GM21528 (cell line): Measurements from ENCODE around the gene GRK5.
A peak's percentile ranks its signal among the peaks of the same experiment; 100 is the strongest.
"Not testable (repeated sequence)": the region's sequence is repeated elsewhere in the genome, so short reads cannot be mapped to it uniquely, and the experiment has no call there.

Experiments
- ATAC-seq: cut with Tn5 transposase; IDR thresholded peaks from one replicate; pipeline ENCODE4 v1.9.1; 2021; ENCODE audit warnings: mild to moderate bottlenecking, moderate library complexity; ENCODE audit not compliant: unreplicated experiment, low FRiP score

Gene GRK5

DNA sequence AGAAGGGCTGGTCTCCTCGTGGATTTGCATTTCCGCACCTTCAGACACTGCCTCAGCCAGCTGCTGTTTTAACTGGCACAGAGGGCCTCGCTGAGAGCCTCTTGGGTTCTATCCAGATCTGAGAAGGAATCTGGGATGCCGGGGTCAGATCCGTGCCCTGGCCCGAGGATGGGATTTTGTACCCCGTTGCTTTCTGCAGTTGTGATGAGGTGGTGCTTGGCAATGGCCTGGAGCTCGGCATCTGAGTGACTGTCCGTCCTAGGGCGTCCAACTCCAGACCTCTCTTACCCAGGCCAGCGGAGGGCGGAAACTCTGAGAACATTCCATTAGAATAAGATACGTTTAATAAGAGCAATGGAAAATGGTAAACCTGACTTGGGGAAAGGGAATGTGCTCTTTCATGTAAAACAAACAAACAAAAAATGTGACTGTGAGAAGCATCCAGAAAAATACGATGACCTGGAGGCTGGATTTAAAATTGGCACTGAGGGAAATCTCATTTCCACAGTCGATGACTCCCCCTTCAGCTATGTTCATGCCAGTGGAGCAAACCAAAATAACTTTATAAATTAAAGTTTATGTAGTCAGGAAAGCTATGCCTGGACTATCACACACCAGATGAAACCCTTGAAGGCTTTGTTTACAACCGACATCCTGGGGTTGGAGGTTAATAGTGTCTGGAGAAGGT lies 39.6 kb downstream of the GRK5 start:
- ATAC-seq: no peak

DNA sequence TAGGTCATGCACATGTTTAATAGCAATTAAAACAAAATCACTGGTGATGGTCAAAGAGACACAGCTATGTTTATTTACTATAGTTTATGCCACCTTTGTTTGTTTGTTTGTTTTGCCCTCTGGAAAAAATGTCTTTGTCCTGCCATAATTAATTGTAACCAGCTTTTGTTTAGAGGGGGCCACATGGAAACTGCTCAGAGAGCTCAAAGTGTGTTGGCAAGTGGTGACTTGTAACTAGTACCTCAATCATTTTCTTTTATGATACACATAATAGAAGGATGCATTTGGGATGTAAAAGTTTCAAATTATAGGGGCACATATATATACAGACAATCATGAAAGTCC lies 40.2 kb downstream of the GRK5 start:
- ATAC-seq: no peak

DNA sequence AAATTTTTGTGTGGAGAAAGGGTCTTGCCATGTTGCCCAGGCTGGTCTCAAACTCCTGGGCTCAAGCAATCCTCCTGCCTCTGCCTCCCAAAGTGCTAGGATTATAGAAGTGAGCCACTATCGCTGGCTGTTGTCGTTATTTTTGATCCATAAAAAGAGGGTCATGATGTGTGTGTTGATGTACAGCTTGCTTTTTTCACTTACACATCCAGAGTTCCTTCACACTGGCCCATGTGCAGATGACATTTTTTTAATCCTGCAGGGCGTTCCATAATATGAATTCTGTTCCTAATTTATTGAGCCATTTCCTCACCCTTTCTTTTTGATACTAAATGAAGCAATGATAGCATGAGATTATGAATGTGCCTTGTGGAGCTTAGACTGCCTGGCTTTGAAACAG lies 40.8 kb downstream of the GRK5 start:
- no peak for ATAC-seq

DNA sequence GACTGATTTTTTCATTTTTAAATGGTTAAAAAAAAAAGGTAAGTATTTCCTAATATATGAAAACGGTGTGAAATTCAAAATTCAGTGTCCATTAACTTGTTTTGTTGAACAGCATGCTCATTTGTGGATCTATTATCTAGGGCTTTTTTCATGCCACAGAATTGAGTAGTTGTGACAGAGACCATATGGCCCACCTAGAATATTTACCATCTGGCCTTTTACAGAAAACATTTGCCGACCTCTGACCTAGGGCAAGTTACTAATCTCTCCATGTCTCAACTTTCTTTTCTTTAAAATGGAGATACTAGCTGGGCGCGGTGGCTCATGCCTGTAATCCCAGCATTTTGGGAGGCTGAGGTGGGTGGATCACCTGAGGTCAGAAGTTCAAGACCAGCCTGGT lies 41.3 kb downstream of the GRK5 start:
- ATAC-seq: no peak

DNA sequence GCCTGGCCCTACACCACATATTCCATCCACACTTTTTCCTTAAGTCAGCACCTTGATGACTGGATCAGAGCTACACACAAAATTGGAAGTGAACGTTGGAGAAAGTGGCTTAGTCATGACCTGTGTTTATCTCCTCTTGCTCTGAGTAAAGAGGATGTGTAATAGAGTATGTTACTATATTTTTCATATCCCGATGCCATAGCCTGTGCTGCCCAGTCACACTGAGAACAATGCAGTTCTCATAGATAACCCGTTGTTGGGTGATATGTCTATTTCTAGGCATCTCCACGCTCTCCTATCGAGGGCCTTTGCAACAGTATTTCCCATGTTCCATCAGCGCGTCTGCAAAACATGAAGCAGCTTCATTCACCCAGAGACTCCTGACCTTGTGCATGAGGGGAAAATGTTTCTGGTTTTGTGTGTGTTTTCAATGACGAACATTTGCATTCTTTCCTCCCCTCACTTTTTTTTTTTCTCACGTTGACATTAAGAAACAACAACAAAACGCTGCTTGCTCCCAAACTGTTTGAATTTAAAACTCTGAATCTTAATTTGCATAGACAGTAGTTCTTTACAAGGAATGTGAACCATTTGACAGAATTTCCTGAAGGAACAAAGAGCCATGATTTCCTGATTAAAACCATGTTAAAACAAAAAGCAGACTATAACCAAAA lies 43.4 kb downstream of the GRK5 start:
- ATAC-seq: no peak

DNA sequence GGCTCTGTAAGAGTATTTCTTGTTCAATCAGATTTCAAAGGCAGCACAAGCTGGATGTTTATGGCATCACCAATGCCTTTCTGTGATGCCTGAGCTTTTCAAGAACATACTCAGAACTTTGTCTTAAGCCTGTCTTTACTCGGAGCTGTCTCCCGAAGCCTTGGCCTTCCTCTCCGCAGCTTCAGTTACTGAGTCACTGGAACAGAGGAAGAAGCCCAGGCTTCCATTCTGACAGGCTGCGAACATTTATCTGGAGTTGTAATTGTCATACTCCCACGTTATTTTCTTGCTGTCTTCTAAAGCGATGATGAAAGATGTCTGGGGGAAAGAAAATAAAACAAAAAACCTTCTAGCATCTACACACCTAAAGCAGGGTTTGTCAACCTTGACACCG lies 43.9 kb downstream of the GRK5 start:
- no peak for ATAC-seq

DNA sequence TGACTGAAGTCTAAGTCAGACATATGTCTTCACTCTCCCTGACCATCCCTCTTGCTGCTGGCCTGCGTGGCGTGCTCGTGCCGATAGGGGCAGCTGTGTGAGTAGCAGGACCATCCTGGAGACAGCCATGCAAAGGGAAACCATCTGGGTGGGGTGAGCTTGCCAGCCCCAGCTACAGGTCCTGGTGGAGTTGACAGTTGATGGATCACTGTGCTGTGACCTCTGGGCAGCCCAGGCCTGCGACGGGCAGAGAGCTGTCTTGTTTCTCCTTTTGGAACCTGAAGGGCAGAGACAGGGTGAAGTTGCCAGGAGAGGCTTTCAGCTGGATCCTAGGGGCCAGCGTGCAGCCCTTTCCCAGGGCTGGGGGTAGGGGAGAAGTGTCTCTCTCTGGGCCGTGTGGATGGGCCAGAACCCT lies 44.7 kb downstream of the GRK5 start:
- ATAC-seq: no peak

DNA sequence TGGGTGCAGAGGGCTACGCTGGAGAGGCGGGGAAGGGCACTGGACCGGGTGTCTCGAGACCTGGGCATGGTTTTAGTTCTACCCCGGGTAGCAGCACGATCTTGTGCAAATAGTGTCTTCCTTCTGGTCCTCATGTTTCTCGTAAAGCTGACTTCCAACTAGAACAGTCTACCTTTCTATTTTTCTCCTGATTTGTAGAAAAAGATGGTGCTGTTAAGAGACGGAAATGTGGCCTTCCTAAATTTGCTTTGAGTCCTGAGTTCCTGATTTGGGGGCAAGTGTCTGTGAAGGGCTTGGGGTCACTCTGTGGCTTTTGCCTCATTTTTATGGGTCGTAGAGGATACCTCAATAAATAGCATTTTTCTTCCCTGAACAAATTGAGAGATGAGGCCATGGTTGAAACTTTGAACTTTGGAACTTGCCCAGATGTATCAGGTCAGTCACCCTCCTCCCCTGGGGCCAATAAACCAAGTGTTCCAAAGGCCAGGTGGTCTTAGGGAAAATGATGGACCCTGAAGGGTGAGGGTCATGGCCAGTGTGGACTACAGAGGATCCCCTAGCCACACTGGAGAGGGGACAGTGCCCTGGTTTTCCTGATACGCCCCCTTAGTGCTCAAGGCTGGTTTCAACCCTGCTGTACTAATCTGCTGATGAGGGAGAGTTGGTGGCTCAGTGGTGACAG lies 45.2 kb downstream of the GRK5 start:
- no peak for ATAC-seq

DNA sequence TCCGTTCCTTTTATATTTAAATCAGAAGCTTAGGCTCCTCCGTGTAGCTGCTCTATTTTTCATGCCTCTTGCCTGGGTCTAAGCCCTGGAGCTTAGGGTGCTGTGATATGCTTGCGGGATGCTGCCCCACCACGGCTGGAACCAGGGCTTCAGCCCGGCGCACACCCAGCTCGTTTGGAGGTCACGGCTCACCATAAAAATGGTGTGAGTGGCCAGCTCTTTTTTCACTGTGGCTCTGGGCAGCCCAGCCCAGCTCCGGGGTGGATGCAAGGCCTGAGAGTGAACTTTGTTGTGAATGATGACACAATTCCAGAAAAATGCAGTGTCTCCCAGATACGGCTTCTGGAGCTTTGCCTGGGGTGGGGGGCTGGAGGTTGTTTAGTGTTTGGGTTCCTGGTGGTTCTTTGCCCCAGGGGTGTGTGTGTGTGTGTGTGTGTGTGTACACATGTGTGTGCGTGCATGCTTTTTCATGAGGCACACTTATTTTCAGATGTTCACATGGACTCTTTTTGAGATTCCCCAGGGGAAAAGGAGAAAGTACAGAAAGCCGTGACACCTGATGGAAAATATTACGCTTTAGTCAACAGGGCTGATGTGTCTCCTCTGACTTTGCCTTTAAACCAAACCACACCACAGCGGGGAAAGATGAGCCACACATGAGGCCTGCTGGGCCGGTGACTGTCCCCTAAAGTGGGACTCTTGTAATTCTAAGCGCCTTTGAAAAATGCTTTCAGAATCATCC lies 46.2 kb downstream of the GRK5 start:
- ATAC-seq: no peak

DNA sequence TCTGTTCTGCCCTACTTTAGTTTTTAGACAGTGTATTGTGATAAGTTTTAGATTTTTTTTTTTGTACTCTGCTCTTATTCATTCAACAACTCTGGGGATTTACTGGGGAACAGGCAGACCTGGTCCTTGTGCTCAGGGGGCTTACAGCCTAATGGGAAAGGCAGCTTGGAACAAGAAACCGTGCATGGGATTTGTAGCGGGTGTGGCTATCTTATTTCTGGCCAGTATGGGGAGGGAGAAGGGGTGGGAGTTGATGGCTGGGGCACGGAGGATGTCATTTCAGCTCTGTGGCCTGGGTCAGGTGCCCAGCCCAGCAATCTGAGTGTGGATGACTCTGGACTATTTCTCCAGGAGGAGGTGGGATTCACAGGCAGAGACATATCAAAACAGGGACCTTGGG lies 47.0 kb downstream of the GRK5 start:
- ATAC-seq: no peak

DNA sequence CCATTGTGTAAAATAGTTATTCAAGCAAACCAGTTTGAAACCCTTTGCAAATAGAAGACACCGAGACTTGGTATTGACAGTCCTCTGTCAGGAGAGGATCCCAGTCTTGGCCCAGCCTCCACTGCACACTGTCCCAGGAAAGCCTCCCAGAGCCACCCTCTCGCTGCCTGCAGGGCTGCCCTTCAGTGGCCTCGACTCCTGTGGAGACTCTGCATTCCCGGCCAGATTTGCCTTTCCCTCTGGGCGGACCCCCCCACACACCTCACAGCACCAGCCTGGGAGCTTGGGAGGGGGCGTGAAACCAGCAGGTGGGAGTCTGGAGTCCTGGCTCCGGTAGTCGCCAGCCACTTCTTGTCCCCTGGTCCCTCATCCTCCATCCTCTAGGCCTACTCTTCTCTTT lies 48.7 kb downstream of the GRK5 start:
- ATAC-seq: no peak

DNA sequence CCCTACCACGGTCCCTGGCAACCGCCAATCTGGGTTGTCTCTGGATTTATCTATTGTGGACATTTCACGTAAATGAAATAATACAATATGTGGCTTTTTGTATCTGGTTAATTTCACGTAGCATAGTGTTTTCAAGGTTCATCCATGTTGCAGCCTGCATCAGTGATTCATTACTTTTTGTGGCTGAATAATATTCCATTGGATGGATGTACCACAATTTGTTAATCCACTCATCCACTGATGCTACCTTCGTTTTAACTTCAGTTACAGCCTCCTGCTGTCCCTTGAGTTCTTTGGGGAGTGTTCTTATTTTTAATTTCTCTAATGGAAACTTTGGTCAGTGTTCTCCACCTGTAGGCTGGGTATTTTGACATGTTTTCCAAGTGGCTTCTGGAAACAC lies 49.5 kb downstream of the GRK5 start:
- no peak for ATAC-seq

DNA sequence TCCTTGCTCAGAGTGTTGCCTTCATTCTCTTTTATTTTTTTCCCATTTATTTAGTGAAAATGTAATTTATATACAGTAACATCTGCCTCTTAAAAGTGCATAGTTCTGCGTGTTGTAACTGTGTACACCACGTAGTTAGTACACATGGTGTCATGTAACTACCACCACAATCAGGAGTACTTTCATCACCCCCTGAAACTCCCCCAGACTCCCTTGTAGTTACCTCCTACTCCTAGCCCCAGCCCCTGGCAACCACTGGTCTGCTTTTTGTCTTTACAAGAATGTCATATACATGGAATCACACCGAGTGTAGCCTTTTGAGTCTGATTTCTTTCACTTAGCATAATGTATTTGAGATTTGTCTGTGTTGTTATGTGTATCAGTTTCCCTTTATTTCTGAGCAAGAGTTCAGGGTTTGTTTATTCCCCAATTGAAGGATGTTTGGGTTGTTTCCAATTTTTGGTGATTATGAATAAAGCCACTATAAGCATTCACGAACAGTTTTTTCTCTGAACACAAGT lies 50.6 kb downstream of the GRK5 start:
- no peak for ATAC-seq

DNA sequence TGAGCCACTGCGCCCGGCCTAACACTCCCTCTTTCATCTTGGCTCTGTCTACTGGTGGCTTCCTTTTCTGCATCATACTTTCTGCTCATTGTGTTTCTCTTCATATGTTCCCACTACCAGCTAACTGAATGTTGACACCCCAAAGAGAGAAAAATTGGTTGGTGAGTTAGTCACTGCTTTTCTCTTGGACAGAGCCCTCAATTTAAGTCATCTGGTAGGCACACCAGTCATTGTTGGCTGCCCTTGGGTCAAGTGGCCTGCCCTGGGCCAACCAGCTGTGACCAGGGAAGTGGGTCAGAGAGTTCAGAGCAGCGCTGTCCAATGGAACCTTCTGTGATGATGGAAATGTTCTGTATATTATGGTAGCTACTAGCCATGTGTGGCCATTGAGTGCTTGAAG lies 52.0 kb downstream of the GRK5 start:
- ATAC-seq: no peak

DNA sequence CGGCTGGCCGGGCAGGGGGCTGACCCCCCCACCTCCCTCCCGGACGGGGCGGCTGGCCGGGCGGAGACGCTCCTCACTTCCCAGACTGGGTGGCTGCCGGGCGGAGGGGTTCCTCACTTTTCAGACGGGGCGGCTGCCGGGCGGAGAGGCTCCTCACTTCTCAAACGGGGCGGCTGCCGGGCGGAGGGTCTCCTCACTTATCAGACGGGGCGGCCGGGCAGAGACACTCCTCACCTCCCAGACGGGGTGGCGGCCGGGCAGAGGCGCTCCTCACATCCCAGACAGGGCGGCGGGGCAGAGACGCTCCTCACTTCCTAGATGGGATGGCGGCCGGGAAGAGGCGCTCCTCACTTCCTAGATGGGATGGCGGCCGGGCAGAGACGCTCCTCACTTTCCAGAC lies 53.6 kb downstream of the GRK5 start:
- not testable (repeated sequence) for ATAC-seq

DNA sequence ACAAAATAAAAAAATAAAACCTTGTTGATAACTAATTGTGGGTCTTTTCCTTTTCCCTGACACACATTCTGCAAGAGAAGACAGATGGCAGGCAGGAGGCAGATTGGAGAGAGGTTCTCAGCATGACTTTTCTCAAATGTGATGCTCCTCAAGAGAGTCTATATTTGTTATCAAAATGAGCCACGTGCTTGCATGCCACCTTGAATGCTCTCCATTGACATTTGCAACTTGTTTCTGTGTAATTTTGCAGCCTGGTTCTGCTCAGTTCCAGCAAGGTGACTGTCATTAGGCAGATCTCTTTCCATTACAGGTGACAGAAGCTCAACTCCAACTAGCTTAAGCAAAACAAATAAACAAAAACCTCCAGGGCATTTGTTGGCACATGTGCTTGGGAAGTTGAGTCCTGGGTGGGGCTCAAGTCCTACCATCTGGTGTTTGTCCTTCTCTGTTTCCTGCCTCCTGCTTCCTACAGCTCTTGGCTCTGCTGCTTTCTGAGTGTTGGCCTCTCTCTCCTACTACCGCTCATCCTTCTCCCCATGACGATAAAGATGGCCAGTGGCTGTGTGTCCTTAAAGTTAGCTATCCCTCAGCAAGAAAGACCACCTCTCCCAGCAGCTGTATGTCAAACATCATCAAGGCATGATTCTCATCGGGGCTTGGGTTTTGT lies 56.7 kb downstream of the GRK5 start:
- ATAC-seq: no peak

DNA sequence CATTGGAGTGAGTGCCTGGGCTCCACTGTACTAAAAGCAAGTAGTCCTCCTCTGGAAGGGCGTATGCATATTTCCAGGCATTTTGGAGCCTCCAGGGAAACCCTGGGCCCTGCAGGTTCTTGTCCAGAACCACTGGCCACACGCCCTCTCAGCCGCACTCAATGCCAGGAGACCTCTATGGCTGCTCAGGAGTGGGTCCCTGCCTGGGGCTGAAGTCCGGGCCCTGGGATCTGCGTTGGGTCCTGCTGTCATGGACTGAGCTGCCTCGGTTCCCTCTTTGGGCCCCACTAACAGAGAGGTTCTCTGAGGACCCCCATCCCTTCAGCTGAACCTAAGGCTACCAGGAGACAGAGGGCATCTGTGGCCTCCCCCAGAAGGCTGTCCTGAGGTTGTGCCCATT lies 58.3 kb downstream of the GRK5 start:
- ATAC-seq: no peak

DNA sequence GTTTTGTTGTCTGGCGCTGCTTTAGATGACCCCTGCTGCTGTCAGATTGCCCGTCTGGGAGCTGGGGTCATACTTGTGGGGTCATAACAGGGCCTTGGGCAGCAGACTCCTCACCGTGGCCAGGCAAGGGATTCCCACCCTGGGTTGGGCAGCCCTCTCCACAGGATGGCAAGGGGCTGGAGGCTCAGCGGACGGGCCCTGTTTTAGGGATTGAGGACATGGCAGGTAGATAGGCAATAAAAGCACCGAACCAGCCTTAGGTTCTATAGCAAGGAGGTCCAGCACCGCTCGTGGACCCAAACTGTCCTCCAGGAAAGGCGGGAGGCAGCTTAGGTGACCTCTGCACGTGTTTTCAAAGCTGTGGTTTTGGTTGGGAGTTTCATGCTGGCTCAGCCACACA lies 60.0 kb downstream of the GRK5 start:
- ATAC-seq: no peak

DNA sequence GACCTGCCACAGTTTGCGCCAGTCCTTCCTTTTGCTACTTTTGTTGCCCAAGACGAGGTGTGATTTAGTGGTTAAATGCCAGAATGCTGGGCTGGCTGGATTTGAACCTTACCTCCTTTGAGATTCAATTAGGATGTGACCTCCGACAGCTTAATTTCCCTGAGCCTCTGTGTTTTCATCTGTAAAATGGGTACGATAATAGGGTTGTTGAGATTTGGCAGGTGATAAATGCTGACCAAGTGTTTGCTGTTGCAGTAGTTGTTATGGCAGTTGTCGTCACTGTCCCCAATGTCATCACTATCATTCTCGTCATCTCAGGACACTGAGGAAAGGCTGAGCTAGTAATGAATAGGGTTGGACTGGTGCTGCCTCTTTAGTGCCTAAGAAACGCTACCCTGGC lies 61.1 kb downstream of the GRK5 start:
- no peak for ATAC-seq

DNA sequence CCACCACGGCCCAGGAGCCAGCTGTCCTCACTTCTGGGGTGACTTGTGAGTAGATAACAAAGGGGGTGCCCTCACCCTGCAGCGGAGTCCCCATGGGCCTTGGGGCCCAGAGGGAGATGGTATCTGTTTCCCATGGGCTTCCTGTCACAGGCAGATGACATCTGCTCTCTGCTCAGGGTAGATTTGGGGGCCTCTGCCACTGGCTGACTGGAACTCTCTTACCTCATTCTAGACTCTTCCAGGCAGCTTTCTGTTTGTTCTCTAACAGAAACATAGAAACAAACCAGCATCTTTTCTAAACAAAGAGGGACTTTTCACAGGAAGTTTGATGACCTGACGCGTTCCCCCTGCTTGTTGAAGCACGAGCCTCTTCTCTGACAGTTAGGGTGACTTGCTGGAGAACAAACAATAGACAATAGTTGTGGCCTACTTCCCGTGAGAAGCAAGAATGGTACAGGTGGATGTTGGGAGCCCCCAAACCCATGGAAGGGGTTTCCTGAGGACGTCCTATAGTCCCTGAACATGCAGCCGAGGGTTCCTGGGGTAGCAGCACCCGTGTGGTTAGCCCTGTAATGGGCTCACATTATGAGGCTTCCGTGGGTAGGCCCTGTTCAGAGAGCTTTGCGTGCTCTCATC lies 61.6 kb downstream of the GRK5 start:
- peak; percentile 72 for ATAC-seq
